ENCODE data around the gene HYLS1. TPM values are rescaled to one million over a fixed set of nuclear protein-coding genes. Genes with fewer than 3 reads are reported as not detected.

HYLS1 gene, protein sequence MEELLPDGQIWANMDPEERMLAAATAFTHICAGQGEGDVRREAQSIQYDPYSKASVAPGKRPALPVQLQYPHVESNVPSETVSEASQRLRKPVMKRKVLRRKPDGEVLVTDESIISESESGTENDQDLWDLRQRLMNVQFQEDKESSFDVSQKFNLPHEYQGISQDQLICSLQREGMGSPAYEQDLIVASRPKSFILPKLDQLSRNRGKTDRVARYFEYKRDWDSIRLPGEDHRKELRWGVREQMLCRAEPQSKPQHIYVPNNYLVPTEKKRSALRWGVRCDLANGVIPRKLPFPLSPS
- total RNA-seq, result 3.0 and 4.3 TPM in 2 replicates

DNA sequence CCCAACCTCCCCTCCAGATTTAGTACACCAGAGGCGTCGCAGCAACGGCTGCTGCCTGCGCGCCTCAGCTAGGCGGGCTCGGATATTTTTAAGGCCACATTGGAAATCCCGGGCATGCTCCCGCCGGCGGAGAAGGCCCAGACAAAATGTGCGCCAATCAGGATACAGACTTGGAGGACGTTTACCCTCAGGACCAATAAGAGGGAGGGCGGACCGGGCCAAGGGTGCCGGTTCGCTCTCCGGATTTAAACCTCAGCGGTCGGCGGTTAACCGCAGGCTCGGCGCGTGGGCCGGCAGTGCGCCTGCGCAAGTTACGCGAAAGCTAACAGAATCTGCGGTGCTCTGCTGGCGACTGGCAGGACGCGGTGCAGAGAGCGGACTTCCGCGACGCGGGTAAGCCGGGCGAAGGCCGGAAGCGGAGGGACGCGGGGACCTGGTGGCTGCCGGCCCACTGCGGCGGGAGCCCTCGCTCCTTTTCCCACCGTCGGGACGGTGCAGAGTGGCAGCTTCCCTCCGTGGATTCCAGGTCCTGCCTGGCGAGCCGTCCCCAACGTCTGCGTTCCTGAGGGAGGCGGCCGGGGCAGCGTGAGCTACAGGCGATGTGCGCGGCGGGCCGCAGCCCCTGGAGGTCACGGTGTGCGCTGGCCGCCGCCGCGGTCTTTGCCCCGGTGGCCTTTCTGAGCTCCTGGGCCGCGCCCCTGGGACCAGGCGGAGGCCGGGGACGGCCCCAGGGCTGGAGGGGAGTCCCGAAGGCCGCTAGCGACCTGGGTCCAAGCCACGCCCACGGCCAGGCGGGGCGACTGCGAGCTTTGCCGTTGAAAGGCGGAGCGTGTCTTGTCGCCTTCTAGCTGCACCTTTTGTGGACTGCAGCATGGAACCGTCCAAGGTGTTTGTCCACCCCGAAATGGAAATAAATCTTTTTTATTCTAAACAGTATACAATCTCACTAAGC is at the start of gene HYLS1:
HYLS1 (plus strand) TSS at position 296 of the 952 bp plus-strand sequence. CDS start 11,701 bp downstream, outside the sequence.

DNA sequence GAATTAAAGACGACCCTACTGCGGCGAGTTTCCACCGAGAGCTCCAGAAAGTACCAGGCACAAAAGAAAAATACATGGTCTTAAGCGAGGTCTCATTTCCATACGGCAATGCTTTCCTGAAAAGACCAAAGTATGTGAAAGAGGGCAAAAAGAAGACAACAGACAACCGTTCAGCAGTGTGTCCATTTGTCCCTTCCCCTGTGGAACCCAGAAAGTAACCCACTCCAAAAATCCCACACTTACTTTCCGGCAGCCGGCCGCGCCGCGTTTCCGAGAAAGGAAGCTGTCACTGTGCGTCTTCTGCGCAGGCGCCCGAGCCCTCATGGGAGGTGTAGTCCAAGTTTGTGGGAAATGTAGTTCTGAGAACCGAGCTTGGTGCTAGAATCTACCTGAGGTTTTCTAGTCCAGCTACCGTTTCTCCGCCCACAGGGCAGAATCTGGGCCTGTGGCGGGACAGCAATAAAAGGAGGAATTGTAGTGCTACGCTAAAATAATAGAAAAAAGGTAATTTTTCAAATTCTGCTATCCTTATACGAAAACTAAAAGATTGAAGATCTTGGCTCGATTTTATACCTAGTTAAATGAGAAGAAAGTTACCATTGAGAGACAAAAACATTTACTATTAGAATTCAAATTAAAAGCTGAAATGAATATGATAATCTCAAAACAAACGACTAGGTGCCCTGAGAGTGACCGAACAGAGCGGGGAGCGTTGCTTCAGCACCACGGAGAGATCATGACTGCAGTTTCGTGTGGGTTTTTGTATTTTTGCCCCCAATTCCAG is 15.7 kb downstream of the HYLS1 start, which contains the start of gene PUS3:
PUS3 (minus strand) TSS at position 280 of the 784 bp plus-strand sequence. CDS start 6,922 bp downstream, outside the sequence.

DNA sequence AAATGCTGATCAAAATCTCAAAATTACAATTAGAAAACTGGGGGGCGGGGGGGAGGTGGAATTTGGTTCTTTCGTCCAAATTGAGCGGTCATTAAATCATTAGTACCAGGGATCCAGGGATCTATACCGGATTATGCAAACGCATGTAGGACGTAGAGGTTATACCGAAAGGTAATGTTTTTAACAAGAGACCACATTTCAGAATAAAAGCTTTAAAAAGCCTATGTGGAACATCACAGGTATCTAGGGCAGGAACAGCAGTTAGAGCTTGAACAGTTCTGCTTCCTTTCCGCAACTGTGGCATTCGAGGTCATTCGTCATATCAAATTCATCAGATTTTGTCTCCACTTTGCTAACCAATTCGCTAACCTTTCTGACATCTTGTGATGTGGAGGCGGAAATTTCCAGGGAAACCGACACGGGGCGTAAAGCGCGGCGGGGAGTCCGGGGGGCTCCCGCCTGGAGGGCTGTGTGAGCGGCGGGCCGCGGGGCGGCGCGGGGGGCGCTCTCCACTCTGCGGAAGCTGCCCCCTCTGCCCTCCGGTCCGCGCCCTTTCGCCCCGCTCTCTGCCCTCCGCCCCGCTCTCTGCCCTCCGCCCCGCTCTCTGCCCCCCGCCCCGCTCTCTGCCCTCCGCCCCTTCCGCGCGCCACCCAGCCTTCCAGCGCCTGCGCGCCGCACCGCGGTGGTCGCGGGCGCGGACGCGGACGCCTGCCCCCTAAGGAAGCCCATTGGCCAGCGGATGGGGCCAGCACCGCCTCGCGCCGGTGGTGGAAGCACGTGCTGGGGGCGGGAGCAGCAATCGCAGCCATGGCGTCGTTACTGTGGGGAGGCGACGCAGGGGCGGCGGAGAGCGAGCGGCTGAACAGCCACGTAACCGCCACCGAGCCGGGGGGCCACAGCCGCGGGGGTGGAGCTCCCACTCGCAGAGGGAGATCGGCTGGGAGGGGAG is 16.5 kb downstream of the HYLS1 start, which contains the start of gene DDX25:
DDX25 (plus strand) TSS at position 798 of the 949 bp plus-strand sequence; CDS start at position 808, 10 bp downstream.

DNA sequence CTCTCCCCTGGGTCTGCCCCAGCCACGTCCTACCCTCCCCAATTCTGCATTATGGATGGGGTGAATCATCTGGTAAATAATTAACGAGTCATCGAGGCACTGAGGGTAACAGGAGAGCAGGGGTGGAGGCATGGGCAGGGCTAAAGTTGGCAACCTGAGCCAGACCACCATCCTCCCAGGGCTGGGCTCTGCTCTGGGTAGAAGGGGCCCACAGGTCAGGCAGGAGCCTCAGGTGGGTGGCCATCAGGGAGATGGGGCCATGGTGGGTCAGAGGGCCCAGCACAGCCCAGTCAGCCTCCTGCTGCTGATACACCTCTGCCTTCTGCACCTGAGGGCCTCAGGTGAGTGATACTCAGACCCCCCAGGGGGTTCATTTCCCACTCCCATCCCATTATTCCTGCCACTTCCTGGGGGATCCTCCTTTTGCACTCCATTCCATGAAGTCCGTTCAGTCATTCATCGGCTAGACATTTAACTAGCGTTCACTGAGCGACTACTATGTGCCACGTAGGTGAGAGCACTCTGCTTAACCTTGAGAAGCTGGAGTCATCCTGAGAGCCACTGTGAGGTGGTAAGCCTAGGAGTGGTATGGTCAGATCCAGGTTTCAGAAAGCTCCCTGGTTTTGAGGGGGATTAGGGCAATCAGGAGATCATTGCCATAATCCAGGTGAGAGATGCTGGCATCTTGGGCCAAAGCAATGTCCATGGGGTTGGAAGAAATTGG is 58.5 kb downstream of the HYLS1 start, which contains the start of gene VSIG10L2:
VSIG10L2 (plus strand) TSS at position 248 of the 724 bp plus-strand sequence; CDS start at position 260, 12 bp downstream.

Other genes starting within 250 kb of the HYLS1 start
- not detected in 2 replicates for gene ACRV1, start 206.8 kb upstream of the HYLS1 start, total RNA-seq
- gene PATE1, start 141.4 kb upstream of the HYLS1 start, total RNA-seq, result not detected in 2 replicates
- gene PATE2, start 108.8 kb upstream of the HYLS1 start, total RNA-seq, result 0.28 TPM in 1 of 2 replicates, not detected in the other
- gene PATE3, start 99.5 kb upstream of the HYLS1 start, total RNA-seq, result not detected in 2 replicates
- not detected in 2 replicates for gene PATE4, start 54.4 kb upstream of the HYLS1 start, total RNA-seq
- gene PUS3, start 15.5 kb downstream of the HYLS1 start, total RNA-seq, result 12.8 and 16.6 TPM in 2 replicates
- gene DDX25, start 16.8 kb downstream of the HYLS1 start, total RNA-seq, result not detected in 2 replicates
- gene VSIG10L2, start 58.4 kb downstream of the HYLS1 start, total RNA-seq, result not detected in 2 replicates
- gene CDON, start 175.2 kb downstream of the HYLS1 start, total RNA-seq, result 7.1 and 8.1 TPM in 2 replicates